LNCaP clone FGC (cell line): Measurements from ENCODE around the gene TAPT1.

Source experiments
- DNase-seq: peaks from one replicate; pipeline ENCODE4 v3.0.0-alpha.2; 2011; ENCODE audit warnings: low read depth
- H3K4me3 ChIP-seq: 2 replicates; pipeline ENCODE4 v1.5.1; 2011; ENCODE audit warnings: mild to moderate bottlenecking, low read depth, low read length, control low read depth
- CTCF ChIP-seq: IDR thresholded peaks from 2 replicates; pipeline ENCODE4 v1.5.1; 2012; ENCODE audit warnings: mild to moderate bottlenecking; ENCODE audit not compliant: control insufficient read depth, insufficient read depth; ENCODE audit errors: extremely low read depth

Gene TAPT1

GRCh38 chr4:16267639-16268038 is 41.4 kb upstream of the TAPT1 start:
- no peak for TF ChIP-seq CTCF
- DNase-seq = no peak
- H3K4me3 ChIP-seq = no peak overlapping the region

DNA sequence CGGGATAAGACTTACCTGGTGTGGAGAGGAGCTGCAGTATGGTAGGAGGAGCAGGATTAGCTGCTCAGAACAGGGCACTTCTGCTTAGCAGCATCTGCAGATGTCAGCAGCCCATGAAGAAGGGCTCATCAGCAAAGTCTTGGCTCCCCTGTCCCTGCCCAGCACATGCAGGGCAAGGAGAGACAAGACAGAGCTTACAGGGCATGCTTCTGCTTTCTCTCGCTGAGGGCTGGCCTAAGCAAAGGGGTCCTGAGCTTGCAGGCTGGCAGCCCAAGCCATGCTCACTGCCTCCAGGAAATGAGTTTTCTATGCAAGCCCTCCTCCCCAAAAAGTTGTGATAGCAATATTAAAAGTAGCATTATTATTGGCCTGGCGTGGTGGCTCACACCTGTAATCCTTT is 39.5 kb upstream of the TAPT1 start:
- no peak for TF ChIP-seq CTCF
- H3K4me3 ChIP-seq = no peak overlapping the region
- no peak for DNase-seq

DNA sequence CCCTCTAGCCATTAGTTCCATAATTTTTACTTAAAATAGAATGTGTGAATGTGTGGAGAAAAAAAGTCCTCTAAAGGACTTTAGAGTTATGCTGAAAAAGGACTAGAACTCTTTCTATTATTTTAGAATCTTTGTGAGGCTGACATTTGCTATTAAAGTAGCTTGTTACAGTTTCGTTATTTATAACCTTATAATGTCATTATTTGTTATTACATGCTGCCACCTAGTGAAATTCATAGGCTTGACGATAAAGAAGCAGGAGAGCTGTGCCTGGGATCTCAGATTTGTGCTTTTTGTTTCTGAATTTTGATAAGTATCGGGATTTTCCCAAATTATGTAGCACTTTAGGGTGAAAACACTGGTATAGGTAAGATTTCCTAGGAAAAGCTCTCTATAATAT is 38.5 kb upstream of the TAPT1 start:
- DNase-seq = peak; percentile 31
- TF ChIP-seq CTCF = peak; percentile 61
- H3K4me3 ChIP-seq = no peak overlapping the region

- no peak for DNase-seq
- no peak overlapping the region for H3K4me3 ChIP-seq
- TF ChIP-seq CTCF = no peak
Measured at GRCh38 chr4:16263056-16263455, 36.8 kb upstream of the TAPT1 start.

GRCh38 chr4:16262188-16262587 is 35.9 kb upstream of the TAPT1 start:
- no peak overlapping the region for H3K4me3 ChIP-seq
- DNase-seq = no peak
- TF ChIP-seq CTCF = no peak

DNA sequence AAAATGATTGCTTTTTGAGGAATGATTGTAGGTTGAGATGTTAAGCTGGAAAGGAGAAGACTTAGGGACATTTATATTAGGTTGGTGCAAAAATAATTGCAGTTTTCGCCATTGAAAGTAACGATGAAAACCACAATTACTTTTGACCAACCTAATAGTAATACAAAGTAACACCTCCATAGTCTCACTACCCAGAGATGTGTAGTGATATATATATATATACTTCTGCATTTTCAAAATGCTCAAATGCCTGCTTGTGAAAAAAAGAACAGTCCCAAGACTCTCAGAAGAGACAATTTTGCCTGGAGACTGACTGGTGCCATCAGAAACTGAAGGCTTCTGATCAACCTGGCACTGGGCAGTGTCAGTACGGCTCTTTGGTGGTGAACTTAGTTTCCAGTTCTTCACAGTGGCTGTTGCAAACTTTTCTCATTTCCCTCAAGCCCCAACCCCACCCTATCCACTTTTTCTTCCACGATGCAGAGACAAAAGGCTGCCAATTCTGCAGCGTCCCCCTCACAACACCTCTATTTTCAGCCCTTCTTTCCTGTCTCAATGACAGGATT is 35.1 kb upstream of the TAPT1 start:
- no peak for TF ChIP-seq CTCF
- H3K4me3 ChIP-seq = no peak overlapping the region
- no peak for DNase-seq

DNA sequence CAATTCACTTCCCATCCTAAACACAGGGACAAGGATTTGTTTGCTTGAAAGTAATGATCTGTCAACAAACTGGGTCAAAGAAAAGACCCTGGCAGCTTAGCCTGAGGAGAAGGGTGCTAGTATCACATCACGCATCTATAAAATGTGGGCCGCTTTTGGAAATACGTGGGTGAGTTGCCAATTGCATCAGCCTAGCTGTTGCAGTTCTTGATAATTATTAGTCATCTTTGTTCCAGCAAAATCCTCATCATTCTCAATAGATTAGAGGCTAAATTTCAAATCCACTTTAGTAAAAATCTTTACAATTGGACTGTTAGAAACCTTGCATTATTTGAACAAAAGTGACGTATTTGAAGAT is 33.6 kb upstream of the TAPT1 start:
- H3K4me3 ChIP-seq = no peak overlapping the region
- no peak for DNase-seq
- TF ChIP-seq CTCF = no peak
